Endothelial cell of hepatic sinusoid (primary cell): Measurements from ENCODE around the gene CEP135.

Experiments
- in situ Hi-C: cut with HindIII; loops from 2 replicates; pipeline ENCODE4 v1.10.0; 2017; ENCODE audit warnings: low sequenced_read_pairs

Gene CEP135

DNA sequence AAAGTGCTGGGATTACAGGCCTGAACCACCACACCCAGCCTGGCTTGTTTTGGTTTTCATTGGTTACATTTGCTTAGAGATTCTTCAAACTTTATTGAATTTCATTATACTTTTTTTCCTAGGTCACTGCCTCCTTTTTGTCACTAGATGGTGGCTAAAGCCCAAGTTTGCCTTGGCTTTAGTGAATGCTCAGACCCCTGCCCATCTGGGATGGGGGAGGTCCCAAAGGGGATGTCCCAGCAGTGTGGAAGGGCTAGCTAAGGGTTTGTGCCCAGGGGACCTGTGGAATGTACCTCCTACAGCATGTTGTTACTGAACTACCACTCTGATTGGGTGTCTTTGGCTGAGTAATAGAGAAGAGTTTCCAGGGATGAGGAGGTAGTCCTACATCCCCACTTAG lies 58.4 kb downstream of the CEP135 start:
- in situ Hi-C loops, result no loop called here

DNA sequence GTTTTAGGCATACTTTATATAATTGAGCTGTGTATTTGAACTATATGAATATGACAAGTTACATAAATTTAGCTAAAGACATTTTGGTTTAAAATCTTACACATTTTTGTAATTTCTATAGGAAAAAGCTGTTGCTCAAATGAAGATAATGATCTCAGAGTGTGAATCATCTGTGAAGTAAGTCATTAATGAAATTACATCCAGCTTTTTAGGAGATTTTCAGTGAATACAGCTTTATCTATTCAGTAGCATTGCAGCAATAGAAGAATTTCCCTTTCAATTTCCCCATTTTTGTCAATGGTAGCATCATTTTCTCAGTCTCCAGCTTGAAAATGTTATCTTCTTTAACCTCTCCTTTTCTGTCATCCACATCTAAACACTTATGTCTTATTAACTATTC lies 59.5 kb downstream of the CEP135 start:
- in situ Hi-C loops, result no loop called here

DNA sequence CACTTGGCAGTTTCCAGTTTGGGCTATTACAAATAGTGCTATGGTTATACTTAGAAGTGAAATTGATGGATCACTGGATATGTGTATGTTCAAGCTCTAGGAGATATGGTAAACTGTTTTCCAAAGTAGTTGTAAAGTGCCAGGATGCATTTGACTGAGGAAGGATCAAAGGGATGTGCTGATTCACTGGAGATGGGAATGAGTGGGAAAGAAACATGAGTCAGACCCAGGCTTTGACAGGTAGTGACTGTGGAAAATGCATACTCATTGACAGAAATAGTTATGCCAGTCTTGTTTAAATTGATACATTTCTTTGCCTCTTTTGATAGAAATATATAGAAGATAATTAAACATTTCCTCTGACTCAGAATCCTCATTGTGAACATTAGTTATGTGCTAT lies 77.9 kb downstream of the CEP135 start:
- in situ Hi-C loops, result no loop called here

DNA sequence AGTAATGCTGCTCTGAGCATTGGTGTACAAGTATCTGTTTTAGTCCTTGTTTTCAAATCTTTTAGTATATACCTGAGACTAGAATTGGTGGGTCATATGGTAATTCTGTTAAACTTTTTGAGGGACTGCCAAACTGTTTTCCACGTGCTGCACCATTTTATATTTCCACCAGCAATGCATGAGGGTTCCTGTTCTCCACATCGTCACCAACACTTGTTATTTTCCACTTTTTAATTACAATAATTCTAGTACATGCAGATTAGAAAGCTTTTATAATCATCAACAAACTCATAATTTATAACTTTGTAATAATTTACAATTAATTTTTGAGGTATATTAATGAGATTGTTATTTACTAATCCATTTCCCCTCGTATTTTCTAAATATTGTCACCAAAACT lies 79.4 kb downstream of the CEP135 start:
- in situ Hi-C loops, result no loop called here

DNA sequence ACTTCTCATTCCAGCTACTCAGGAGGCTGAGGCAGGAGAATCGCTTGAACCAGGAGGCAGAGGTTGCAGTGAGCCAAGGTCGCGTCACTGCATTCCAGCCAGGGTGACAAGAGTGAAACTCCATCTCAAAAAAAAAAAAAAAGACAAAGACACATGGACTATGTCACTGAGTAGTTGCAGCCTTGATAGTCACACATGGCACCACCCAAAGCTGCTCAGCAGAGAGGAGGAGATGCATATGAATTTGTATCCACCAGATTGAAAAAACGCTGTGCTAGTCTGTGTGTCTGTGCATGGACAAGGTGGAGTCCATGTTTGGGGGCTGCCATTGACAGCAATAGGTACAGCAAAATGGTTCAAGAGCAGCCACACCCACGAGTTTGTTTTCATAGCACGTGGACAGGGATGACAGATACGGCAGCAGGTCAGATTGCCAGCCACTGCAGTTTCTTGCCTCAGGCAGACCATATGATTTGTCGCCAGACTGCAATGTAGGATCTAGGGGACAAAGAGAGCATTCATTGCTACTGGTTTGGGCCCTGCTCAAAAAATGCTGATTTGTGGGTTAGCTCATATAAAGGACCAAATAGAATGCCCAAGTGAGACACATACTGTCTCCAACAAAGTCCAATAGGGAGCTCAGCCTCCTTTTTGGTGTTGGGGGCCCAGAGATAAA lies 89.9 kb downstream of the CEP135 start:
- in situ Hi-C loops, result no loop called here

DNA sequence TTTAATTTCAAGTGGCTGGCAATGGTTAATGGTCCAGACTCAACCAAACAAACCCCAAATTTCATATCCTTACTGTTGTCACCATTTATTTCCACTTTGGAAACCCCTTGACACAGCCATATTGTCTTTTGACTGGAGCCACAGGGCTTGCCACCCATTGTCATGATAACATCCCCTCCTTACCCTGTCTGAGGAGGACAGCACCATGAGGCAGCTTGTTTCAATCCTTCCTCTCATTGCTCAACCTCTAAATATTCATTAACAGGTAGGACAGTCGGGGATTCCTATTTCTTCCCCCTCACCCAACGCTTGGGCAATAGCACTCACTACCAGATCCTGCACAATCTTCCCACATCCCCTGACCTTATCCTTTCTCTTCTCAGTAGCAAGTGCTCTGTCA lies 92.1 kb downstream of the CEP135 start:
- in situ Hi-C loops, result no loop called here

DNA sequence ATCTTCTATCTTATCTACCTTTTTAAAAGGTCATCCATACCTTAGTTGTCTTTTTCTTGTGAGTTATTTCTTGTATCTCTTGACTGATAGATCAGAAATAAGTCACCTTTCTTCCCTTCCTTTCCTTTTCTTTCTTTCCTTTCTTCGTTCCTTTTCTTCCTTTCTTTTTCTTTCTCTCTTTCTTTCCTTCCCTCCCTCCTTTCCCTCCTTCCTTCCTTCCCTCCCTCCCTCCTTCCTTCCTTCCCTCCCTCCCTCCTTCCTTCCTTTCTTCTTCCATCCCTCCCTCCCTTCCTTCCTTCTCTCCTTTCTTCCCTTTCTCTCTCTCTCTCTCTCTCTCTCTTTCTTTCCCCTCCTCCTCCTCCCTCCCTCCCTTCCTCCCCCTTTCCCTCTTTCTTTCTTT lies 93.5 kb downstream of the CEP135 start:
- in situ Hi-C loops, result no loop called here

DNA sequence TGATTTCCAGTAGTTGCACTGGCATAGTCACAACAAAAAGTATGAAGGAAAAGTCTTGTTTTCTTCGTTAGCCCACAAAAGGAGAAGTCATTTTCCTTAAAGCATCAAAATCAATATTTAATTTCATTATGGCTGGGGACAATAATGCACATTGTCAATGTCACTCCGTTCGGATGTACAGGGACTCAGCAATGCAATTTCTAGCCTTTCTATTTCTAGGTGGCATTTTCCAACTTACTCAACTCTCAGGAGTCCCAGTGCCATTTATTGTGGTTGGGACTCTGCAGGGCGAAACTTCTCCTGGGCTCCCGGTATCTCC lies 99.6 kb downstream of the CEP135 start:
- in situ Hi-C loops, result no loop called here

DNA sequence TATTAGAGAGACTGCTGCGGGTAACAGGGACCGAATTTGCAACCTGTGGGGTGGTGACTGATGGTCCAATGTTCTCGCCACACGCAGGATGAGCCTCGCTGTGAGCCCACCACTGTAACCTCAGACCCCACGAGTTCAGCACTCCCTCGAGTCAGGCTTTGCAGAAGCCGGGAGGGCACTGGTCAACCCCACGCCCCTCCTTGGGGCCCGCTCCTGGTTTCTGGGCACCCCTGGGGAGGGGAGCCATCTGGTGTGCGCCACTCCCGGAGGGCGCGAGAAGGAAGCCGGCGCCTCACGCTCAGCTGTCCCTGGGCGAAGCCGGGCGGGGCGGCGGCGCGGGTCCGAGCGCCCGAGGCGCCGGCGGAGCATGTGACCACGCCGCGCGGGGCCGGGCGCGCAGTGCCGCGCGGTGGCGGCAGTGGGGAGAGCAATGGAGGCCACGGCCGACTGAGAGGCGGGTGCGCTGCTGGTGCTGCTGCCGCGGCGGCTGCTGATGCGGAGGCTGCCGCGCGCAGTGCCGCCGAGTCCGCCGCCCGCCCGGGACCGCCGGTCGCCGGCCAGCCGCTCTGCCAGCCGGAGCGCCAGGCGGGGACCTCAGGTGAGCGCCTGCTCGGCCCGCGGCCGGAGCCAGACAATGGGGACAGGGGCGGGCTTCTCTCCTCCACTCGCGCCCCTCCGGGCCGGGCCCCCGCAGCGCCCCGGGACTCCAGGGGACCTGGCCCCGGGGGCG lies 100.1 kb downstream of the CEP135 start:
- in situ Hi-C loops, result no loop called here

DNA sequence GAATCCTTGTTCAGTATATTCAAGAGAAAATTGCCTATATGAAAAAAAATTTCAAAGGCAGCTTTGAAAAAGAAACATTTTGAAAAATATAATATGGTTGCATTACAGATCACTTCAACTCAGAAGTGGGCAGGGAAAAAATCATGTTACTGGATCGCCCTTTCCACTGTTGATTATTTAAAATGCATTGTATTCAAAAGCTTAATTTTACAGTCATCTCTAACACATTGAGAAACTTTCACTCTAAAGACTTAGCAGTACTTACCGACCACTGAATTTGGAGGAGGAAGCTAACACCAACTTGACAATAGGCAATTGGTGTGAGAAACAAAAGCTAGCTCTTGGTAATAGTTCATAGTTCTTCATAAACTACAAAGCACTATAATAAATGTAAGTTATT lies 101.9 kb downstream of the CEP135 start:
- in situ Hi-C loops, result no loop called here

DNA sequence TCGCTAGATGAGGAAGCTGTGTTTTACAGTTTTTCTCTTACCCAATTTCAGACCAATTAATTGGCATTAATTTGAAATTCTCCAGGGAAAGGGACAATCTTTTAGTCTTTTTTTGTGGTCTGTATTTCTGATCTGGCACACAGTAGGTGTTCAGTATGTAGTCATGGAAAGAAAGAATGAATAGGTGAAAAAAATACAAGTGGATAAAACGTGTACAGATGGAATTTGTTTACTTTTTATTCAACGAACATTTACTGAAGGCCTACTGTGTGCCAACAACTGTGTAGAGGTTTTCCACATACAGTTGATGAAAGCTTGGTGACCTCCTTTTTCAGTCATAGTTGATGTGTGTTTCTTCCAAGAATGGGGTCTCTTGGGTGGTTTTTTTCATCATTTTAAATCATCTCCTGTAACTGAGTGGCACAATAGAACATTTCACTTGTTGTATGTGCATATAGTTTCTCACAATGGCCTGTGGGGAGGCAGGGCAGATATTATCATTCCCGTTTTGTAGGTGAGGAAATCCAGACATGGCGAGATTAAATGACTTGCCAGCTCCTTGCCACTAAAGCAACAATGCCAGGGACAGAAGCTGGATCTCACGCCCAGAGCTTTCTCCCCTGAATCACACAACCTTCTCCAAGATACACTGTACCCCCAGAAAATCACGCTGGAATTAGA lies 102.4 kb downstream of the CEP135 start:
- in situ Hi-C loops, result no loop called here

DNA sequence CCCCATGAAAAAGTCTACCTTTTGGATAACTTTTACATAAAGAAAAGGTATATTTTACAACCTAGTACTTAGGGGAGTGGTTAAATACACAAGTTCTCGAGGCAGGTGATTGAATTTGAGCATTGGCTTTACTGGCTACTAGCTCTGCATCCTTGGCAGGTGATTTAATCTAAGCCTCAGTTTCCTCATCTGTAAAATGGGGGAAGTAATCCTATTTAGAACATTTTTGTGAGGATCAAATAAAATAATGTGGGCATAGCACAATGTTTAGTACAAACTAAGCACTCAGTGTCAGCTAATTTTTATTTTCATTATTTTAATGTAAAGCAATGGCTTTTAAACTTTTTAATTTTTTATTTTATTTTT lies 102.9 kb downstream of the CEP135 start:
- in situ Hi-C loops, result no loop called here

DNA sequence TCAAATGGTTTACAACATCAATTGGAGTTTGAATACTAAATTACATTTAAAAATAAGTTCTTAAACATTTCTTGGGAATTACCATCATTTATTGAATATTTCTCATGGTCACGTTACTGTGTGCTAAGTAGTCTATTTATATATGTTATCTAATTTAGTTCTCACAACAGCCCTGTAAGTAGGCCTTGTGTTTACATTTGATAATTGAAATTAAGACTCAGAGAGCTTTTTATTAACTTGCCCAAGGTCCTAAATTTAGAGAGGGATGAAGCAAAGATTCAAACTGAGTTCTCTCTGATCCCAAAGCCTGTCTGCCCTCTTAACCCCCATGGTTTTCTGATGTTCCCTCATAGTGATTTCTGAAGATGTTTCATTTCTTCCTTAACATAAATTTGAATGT lies 103.7 kb downstream of the CEP135 start:
- in situ Hi-C loops, result no loop called here

DNA sequence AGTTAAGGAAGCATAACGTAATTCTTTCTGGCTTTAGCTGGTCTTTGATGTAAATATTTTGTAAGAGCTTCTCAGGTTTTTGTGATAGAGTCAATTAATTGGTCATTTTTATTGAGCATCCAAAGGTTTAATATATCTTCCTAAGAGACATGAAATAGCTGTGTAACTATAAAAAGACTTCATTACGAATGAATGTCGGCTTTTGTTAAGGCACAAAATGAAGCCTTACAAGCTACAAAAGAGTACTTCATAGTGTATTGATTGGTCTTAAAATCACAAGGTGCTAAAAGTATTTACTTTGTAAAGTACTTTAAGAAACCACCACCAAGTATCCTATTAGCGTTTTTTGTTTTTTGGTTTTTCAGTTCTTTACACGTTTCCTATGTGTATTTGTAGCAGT lies 104.2 kb downstream of the CEP135 start:
- in situ Hi-C loops, result no loop called here

DNA sequence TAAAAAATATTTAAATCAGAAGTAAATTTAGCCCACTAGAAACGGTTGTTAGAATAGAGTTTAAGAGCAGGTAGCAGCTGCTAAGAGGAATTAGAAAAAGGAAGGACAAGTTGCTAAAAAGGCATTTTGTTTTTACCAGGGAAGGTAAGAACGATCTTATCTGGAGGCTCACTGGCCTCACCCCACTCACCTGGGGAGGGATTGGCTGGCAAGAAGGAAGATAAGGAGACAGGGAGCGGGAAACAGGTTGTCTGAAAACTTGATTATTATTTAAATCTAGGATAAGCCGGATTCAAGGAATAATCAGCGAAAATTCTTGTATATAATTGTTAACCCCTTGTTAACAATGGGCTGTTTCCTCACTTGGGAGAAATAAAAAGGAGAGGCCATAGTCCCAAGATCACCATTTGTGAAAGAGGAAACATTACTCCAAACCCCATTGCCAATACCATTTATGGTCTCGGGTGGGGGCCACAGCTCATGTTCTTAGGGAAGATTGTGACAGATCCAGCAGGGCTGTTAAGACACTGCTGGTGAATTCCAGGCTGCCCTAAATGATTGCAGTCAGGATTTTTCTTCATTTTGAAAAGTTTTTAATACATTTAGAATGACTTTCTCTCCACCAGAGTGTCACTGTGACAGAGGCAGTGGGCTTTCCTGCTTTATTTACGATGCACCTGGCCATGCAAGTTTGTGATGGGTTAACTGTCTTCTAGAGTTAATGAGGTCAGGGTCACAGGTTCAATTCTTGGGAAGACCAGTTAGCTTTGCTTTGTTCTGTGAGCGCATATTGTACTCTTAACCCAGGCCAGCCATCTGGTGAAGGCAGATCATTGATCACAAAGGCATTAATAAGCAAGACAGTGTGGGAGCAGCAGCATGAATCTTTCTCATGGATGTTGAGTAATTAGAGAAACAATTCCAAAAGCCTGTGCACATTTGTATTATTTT lies 106.6 kb downstream of the CEP135 start:
- in situ Hi-C loops, result no loop called here

DNA sequence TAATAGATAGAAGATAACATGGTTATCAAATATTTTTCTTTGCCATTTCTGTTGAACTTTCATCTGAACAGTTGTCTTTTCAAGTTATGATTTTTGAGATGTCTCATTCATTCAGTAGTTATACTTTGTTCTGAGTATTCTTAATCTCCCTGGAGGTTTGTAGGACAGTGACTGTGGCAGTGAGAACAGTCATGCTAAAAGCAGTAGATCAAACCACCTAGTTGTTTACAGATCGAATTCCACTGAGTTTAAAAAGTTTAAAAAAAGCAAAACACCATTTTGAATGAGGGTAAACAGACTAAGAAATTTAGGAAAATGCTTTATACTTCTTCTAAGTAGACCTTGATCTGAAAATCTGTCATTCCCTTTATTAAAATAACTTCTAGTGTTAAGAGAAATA lies 107.2 kb downstream of the CEP135 start:
- in situ Hi-C loops, result no loop called here

DNA sequence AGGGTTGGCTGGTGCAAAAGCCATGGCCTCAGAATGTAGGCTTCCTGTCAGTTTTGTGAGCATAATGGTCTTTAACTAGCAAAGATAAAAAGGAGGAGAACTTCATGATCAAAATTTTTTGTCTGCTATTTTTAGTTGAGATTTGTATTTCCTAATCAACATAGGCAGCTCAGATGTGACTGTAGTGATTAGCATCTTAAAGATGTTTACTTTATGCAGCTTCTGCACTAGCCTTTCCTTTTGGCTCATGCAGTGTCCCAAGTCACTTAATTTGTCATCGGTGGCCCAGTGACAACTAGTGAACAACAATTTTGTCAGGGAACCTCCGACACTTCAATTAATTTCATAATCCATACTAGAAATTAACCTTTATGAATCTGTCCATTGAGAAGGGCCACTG lies 109.8 kb downstream of the CEP135 start:
- in situ Hi-C loops, result no loop called here

DNA sequence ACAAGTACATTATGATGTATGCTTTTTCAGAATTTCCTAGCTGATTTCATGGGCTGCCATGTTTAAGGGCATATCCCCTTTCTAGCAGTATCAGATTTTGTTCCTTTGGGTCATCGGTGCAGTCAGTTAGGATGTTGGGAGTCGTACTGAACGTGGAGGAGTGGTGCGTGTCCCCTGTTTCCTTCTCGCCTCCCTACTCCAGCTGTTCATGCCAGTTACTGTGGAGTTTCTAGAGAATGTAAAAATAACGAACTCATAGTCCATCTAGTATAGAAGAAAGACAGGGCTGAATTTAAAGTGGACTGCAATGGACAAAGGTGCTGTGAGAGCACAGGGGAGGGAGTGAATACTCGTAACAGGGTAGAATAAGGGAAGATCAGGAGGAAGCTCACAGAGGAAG lies 111.3 kb downstream of the CEP135 start:
- in situ Hi-C loops, result no loop called here

DNA sequence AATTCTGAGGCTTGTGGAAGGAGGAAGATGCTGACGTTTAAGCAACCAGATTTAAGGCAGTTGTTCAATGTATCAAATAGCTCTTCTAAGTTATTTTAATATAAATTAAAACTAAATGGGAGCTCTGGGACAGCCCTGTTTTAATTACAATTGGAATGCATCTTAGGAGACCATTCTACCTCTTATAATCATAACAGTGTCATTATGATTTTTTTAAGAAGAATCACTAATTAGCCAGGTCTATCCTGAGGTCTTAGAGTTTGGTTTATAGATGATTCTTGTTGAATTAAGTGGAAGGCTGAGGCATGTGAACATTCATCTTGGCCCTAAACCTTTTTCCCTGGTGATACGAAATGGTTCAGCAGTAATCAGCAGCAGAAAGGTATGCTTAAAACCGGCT lies 113.4 kb downstream of the CEP135 start:
- in situ Hi-C loops, result no loop called here

DNA sequence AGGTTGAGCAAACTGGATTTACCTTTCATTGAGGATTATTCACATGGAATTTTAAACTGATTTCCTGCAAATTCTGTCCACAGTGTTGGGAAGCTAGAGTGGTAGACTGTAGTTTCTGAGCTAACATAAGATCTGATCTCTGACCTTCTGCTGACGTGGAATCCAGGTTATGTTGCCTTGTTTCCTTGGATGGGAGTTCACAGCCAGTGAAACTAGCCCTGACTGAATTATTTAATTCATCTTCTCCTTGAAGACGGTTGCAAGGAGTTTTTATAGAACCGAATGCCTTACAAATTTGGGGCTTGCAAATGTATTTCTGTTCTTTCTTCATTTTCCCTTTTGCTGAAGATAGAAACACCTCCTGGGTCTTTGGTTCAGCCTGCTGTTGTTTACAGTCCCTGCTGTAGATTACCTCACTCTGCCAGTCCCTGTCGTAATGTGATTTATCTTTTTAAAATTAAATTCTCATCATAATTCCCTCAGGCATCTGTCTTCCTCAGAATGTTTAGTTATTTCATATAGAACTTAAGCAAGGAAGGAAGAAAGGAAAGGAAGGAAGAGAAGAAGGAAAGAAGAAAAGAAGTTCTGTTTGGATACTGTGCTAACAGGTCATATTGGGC lies 113.9 kb downstream of the CEP135 start:
- in situ Hi-C loops, result no loop called here

DNA sequence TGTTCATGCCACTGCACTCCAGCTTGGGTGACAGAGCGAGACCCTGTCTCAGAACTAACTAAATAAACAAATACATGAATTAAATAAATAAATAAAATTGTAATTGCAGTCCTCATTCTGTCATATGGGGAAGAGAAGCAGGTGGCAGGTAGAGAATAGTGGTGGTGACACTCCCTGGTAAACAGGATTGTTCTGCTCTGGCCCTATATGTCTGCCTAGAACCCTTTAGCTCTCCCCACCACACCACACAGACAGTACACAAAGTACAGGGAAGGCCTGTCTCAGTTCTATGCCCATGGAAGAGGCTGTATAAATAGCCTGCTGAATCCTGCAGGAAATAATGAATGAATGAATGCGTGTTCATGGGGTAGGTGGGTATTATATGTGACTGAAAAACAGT lies 117.7 kb downstream of the CEP135 start:
- in situ Hi-C loops, result loop anchor here (5.0 kb wide), 1 partner anchor 61 kb away; no protein-coding TSS in a partner anchor
